HG03520 (cell line): ENCODE results near the gene ADAMTSL3.
"Not testable (repeated sequence)": the region's sequence is repeated elsewhere in the genome, so short reads cannot be mapped to it uniquely, and the experiment has no call there.

Experiments
- ATAC-seq: cut with Tn5 transposase; IDR thresholded peaks from one replicate; pipeline ENCODE4 v1.9.1; 2021; ENCODE audit warnings: mild to moderate bottlenecking, moderate library complexity; ENCODE audit not compliant: unreplicated experiment

Gene ADAMTSL3

DNA sequence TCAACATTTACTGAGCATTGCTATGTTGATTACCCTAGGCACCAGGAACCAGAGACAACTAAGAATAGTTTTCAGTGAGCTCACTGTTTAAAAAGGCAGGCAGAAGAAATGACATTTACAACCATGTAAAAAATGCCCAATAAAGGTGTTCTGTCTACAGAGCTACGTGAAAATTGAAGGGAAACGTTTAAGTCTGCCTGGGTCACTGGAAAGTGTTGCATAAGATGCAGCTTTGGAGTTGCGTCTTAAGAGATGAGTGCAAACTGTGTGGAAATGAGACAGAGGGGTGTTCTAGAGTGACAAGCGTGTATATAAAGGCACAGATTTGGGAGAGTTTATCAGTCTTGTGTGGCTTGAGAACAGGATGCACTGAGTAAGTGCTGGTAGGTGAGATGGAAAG lies 303.0 kb downstream of the ADAMTSL3 start:
- no peak for ATAC-seq

DNA sequence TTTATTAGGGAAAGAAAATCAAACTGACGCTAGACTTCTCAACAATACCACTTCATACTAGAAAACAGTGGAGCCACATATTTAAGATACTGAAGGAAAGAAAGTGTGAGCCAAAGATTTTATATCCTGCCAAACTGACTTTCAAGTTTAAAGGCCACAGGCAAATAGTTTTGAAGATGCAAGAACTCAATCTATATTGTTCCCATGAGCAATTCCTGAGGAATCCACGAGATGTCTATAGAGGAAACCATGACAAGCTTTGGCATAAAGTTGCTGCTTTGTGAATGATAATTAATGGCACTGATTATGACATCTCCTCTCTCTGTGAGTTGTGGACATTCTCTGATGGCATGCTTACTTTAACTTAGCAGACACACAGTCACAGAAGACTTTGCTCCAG lies 305.6 kb downstream of the ADAMTSL3 start:
- ATAC-seq = no peak

DNA sequence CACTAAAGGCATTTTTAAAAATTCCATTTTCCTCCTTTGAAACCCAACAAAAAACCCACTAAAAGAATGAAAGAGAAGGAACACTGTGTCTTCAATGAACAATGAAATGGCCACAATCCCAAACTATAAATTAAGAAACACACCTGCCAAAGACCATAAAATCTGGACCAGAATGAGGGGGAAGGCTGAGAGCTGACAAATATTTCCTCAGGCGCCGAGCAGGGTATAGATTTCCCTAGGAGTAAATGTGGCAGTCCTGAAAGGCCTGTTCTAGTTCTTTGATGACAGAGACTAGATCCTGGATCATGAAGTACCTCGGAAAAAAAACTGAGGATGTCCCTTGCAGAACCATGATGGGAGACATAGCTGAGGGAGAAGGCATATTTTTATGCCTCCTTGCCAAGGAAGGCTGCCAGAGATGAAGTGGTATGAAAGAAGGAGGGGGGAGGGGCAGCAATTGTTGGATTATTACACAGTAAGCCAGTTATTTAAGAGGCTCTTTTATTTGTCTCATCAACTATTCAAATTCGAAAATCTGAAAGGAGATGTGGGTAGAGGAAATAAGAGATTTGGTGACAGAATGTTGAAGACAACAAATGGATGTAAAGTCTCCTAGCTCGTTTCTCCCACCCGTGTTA lies 306.4 kb downstream of the ADAMTSL3 start:
- ATAC-seq = no peak

DNA sequence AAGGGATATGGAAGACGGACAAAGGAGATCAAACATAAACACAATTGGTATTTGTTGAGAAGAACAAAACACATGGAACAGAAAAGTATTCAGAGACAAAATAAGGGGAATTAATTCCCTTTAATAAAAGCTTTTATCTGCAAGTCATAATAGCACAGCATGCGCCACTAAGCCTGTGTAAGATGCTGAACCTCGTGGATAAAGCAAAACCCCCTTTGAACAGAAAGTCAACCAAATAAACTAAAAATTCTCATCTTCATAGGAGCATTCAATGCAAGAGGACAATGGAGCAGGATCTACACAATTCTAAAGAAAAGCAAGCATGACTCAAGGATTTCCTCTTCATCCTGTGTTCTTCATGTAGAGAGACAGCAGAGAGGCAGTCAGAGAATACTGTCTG lies 307.4 kb downstream of the ADAMTSL3 start:
- ATAC-seq = no peak

DNA sequence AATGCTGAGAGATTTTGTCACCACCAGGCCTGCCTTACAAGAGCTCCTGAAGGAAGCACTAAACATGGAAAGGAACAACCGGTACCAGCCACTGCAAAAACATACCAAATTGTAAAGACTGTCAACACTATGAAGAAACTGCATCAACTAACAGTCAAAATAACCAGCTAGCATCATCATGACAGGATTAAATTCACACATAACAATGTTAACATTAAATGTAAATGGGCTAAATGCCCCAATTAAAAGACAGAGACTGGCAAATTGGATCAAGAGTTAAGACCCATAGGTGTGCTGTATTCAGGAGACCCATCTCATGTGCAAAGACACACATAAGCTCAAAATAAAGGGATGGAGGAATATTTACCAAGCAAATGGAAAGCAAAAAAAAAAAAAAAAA lies 311.0 kb downstream of the ADAMTSL3 start:
- not testable (repeated sequence) for ATAC-seq

DNA sequence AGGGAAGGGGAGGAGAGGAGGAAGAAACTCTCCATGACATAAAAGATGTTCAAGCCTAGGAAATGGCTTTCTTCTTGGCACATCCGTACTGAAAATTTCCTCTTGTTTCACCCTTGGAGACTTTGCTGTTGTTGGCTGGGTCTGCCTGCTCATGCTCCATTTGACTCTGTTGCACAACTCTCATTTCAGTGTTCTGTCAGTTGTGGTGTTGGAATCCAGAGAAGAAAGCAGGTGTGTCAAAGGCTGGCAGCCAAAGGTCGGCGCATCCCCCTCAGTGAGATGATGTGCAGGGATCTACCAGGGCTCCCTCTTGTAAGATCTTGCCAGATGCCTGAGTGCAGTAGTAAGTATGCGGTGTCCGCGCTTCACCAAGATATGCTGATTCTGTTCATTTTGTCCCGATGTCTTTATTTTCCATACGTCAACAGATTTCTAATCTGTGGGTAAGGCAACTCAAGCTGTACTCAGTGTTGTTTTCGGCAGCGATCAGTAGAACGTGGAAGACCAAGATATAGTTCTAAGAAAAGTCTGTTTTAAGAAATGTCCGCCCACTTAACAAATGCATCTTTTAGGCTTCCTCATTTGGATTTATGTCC lies 316.5 kb downstream of the ADAMTSL3 start:
- no peak for ATAC-seq

DNA sequence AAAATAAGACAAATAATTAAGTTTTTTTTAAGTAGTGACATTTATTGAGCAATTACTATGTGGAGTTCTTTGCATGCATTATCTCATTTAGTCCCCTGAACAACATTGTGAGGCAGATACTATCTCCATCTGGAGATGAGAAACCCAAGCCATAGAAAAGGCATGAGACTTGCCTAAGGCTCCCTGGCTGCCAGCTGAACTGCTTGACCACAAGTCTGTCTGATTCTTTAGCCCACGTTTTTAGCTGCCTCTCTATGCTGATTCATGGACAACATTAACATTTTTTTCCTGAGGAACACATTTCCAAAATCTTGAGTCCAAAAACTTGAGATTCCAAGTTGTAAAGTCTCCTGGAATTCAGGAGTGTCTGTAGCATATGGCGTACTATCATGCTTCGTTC lies 318.1 kb downstream of the ADAMTSL3 start:
- ATAC-seq = no peak

DNA sequence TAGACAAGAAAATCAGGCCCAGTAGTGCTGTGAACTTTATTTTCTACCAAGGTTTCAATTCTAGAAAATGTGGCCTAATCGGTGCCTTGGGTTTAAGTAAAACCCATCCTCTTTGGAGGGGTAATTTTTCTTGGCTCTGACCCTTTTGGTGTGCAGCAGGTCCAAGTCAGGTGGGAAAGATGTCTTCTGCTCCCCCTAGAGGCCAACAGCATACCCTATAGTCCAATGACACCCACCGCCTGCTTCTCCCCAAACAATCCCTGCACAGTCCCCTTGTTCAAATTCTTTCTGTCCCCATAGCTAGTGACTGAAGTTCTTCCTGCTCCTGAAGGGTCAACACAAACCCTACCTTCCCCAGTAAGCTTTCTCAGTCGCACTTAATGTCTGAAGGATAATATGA lies 319.9 kb downstream of the ADAMTSL3 start:
- no peak for ATAC-seq

DNA sequence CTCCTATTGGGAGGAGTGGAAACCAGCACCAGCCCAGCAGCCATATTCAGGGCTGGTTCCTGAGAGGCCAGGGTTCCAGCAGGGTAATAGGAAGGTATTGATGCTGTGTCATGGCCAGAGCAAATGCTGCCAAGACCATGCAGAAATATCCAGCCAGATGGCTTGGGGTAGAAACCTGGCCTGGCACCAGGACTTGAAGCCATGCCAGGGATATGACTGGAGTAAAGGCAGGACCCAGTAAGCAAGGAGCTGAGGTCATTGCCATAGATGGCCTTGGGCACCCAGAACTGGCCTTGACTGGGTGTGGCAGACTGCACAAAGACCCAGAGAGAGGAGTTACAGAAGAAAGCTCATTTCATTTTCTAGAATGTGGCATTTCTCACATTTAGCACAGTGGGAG lies 324.1 kb downstream of the ADAMTSL3 start:
- no peak for ATAC-seq

DNA sequence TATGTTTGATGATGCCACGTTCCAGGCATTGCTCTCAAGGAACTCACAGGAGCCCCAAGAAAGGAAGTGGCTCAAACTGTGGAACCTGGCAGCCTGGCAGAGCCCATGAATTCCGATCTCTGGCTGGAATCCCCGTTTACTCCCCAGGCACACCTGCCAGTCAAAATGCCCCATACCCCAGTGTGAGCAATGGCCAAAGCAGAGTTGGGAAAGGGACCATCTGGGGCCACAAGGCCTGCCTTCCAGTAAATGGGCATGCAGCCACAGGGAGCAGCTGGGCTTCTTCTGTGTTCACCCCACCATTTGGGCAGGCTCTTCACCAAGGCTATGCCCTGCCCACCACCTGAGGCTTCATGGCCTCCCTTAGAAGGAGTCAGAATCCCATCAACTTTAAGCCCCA lies 324.7 kb downstream of the ADAMTSL3 start:
- no peak for ATAC-seq

DNA sequence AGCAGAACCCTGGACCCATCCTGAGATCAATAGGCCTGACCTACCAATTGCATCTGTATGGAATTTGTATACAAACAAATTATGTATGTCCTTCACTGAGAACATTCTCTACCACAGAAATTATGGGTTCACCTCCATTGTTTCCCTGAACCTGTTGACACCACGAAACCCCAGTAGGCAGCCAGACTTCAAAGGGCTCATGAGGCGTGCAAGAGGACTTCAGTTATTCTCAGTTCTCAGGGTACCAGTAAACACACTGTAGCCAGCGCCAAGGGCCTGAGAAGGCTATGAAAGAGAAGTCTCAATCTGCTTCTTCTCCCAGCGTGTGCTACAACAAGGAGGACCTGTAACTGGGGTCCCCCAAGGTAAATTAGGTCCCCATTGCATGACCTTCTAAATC lies 326.7 kb downstream of the ADAMTSL3 start:
- no peak for ATAC-seq

DNA sequence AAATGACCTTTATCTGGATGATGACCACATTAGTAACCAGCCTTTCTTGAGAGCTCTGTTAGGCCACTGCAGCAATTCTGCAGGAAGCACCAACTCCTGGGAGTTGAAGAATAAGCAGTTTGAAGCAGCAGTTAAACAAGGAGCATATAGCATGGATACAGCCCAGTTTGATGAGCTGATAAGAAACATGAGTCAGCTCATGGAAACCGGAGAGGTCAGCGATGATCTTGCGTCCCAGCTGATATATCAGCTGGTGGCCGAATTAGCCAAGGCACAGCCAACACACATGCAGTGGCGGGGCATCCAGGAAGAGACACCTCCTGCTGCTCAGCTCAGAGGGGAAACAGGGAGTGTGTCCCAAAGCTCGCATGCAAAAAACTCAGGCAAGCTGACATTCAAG lies 328.8 kb downstream of the ADAMTSL3 start:
- no peak for ATAC-seq

DNA sequence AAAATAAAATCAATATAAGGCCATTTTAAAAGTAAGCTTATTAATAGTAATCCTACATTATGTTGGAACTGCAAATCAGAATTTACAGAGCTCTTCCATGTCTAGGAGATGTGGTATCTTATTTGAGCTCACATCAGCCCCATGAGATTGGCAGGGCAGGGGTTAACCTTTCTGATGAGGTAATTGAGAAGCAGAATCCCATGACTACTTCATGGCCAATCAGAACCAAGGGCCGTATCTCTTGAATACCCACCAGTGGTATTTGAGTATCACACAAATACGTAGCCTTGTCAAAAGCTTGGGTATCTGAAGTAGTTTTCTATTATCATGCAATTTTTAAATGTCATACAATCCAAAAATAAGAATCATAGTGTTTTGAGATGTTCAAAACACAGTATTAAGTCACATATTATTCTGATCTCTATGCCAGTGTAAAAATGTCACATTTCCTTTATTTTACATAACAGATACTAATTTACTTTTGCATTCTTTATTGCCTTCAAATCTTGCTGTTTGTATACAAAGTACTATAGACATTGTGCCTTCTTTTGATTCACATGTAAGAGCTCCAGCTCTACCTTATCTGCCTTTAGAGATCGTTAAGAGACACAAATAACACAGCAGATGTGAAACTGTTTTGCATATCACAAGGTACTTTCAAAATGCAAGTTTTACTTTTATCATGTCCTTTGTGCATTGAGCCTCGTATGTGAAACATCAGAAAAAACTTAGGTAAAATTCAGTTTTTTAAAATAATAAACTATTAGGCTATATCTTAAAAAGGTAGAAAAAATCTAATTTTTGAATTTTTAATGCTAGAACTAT lies 329.9 kb downstream of the ADAMTSL3 start:
- ATAC-seq = peak; percentile 84

DNA sequence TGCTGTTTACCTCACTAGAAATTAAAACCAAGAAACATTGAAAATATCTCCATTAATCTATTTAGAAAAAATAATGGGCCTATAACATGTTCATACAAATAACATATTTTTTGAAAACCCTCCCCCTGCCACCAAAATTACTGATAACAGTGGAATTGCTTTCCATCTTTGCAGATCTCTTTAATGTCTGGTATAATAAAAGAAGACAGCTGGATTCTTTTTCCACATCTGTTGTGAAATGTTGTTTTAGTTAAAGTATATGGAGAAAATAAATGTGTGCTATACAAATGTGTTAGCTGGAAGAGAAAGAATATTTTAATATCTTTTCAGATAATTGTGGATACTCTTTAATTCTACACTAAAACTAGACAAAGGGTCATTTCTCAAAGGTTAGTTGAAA lies 330.7 kb downstream of the ADAMTSL3 start:
- ATAC-seq = no peak

DNA sequence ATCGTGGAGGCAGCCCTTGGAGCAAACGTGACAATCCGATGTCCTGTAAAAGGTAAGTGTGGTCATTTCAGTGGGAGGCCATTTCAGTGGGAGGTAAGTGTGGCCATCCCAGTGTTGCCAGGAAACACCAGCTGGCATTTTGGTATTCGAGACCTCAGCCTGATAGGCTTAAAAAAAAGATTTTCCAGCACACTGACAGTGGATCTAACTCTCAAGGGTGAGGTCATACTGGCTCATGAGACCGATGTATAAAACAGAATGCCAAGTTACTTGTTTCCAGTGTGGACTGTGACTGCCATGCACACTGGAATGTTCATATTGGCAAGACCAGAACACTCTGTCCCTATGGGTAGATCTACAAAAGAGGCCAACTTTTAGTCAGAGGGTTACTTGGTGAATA lies 337.2 kb downstream of the ADAMTSL3 start:
- no peak for ATAC-seq

DNA sequence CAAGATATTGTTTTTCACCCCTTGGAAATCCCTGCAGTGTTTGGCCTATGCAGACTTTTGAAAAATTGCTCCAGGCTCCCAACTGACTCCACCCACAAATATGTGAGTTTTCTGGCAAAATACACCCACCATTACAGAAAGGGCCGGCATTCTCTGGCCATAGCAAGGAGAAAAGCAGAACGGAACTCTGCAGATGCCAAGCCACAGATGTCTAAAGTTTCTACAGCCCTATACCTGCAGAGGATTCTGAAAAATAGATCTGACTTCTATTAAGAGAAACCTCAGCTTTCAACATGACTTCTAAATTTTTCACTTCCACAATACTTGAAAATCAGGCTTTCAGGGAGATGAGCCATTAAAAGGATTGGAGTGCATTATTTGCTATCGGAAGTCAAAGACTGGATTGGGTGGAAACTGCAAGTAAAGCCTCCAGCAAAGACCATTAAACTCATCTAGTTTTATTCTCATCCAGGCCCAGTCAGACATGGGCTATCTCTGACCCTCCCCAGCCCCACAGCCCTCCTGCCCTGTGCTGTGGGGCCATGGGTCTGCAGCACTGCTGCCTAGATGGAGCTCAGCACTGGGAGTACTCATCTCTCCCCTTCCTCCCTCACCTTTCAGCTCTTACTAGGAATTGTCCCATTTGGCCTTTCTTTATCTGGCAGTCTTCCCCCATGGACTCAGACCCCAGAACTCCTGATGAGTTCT lies 338.6 kb downstream of the ADAMTSL3 start:
- peak; percentile 61 for ATAC-seq

DNA sequence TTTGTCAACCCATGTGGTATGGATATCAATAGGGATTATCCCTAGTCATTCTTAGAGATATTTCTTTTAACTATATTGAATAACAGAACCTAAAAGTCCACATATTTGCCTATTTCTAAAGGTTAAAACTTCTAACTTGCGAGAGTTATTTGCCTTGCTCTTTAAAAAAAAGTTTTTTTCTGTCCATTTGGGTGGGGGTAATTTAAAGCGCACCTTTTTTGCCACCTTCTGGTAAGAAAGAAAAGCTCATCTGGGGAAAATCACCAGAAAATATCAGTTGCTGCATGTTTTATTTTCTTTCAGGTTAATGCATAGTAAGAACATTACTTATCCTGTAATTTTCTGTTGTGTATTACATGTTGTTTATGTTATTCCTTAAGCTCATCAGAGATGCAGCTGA lies 339.7 kb downstream of the ADAMTSL3 start:
- ATAC-seq = no peak

DNA sequence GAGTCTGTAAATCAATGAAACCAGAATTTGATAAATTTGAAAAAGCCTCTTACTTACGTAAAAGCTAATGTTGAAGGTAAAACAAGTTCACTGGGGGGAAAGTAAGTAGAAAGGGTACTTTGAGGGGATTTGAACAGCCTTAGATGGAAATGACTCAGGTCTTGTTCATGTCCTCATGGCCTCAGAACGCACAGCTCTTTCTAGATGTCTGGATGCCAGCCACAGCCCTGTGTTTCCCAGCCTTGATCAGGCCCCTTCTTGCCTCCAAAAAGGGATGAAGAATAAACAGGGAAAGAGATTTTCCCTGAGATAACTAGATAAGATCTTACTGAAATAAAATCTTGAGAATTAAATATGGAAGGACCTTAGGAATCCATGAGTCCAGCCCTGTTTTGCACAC lies 344.6 kb downstream of the ADAMTSL3 start:
- no peak for ATAC-seq

DNA sequence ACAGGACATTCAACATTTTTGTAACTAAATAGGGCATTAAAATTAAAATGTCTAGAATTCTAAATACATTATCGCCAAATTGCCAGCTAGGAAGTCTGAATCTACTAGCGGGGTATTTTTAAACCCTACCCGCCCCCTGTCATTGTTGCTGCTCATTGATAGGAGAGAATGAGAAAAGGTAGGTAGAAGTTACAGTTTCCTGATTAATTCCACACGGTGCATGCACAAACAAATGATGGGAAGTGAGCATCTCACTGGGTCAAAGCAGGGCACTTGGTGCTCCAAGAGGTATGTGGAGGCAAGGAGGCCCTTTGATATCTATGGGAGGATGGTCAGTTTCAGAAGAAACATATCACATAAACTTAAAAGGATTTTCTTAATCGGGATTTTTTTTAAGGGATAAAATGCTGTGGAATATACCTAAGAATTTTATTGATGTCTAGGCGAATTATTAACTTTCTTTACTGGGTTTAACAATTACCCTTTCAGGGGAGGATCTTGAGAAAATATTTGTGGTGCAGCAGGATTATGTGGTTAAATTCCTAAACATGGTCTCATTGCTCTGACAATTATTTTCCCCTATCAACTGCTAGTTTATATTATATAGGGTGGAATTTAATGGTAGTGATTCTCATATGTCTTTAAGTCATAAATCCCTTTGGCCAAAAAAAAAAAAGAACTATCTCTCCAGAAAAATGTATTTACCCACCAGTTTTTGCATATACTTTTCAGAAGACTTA lies 345.6 kb downstream of the ADAMTSL3 start:
- no peak for ATAC-seq

DNA sequence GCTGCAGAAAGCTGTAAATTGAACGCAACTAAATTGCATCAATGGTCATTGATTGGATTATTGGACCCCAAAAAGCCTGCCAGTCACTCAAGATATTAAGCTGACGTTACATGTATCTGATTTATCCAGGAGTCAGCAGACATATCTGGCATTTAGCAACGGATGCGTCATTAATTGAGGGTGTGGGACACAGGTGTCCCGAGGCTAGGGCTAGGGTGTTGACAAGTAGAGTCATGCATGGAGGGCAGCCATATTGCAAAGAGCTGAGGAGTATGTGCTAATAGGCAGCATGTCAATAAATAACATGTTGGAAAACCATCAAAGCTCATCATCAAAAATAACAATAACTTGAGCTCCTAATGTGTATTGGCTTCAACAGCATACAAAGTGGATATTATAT lies 347.1 kb downstream of the ADAMTSL3 start:
- ATAC-seq = no peak

DNA sequence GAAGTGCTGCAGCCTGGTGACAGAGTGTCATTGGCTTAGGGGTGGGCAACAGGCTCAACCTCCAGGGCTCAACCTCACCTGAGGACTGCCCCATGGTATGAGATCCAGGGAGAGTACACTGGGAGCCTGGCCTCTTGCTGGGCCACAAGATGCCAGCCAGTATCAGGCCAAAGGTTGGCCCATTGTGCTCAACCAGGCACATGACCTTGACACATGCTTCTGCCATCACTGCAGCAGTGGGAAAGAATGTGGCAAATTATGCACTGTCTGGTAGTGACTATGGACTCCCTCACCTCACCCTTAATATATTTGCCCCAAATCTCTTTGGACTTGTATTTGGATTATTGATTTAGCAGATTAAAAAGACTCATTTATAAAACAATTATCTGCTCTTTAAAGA lies 347.7 kb downstream of the ADAMTSL3 start:
- no peak for ATAC-seq
